Stimulated activated CD4-positive, alpha-beta T cell treated with anti-CD3 and anti-CD28 coated beads, Interleukin-2, amount 100 ng/mL, for 4 hours (primary cell): Measurements from ENCODE around the gene OCRL.

ENCODE experiments used
- DNase-seq: peaks from one replicate; pipeline ENCODE4 v3.0.0-alpha.2; 2020; ENCODE audit warnings: low read depth

OCRL gene

DNA sequence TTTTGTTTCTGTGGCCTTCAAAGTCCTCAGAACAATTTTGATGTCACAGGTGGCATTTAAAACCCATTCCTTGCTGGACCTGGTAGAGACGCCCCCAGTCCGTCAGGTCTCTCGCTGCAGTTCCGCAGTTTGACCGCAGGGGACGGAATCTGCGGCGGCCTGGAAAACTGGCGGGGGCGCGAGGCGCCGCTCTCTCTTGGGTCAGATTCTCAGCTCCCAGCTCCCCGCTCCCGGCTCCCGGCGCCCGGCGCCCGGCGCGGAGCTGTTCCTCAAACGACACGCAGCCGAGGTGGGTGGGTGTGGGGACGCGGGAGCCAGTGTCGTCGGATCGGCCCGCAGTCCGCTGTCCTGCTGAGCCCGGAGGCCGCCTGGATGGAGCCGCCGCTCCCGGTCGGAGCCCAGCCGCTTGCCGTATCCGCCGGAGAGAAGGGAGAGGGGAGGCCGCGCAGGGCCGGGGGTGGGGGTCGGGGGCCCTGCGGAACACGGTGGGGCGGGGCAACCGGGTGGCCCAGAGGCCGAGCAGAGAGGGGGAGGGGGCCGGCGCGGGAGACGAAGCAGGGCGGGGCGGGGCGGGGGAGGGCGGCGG, at the start of gene OCRL:
Gene OCRL, plus strand, starts transcription at position 192 of the 586 bp plus-strand sequence. Its CDS starts 181 bp downstream, at position 373.
- DNase-seq: peak; percentile 32

DNA sequence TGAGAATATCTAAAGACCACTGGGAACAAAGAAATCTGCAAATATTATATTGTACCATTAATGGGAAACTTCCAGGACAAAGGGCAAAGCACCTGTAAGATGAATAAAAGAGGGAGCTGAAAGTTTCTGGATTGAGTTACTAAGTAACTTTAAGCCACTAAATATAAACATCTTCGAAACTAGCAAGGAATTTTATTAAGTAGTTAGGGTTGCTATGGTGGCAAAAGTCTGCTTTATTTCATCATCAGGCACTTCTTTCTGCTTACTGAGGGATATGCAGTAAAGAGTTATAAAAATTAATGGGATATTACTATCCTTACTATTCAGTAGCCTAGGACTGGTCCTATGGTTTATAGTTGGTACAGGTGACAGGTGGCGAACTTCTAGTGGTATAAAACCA, 49.7 kb upstream of the OCRL start:
- DNase-seq: no peak

- no peak for DNase-seq
These were observed 46.4 kb upstream of the OCRL start for GRCh38 chrX:129493643-129494042.

GRCh38 chrX:129494887-129495286, 45.2 kb upstream of the OCRL start:
- DNase-seq: no peak

- DNase-seq: no peak
These were observed 44.2 kb upstream of the OCRL start for GRCh38 chrX:129495900-129496299.

- DNase-seq: no peak
These were observed 43.4 kb upstream of the OCRL start for GRCh38 chrX:129496625-129497024.

DNA sequence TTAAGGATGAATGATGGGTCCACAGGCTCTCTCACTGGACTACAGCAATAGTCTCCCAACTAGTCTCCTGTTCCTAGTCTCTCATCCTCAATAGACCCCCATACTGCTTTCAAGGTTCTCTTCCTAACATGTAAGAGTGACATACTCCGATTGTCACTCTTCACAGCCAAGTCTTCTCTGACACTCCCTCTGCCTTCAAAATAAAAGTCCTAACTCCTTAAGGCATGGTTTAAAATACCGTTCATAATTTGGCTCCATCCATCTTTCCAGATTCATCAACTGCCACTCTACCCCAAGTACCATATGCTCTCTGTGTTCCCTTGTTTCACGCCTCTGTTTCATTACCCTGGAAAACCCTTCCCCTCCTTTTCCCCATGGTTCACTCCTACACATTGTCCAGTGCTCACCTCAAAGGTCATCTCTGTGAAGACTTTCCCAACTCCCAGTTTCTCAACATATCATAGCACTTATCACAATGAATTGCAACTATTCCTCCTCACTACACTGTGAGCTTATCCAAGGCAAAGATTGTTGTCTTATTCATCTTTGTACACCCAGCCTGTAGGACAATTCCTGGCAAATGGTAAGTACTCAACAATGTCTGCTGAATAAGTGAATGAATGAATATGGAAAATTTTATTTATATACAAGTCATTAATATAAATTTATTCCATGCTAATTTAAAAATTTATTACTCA, 42.8 kb upstream of the OCRL start:
- no peak for DNase-seq

DNA sequence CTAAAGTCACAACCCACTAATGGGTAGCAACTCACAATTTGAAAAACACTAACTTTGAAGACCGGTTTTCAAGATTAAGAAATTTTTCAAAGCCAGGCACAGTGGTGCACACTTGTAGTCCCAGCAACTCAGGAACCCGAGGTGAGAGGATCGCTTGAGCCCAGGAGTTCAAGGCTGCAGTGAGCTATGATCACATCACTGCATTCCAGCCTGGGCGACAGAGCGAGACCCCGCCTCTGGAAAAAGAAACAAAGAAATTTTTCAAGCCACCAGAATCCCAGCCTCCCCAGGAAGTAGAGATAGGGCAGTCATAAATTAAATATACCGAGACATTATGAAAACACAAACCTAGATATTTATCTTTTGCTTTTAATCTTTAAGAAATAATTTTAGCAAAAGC, 29.7 kb upstream of the OCRL start:
- no peak for DNase-seq

DNA sequence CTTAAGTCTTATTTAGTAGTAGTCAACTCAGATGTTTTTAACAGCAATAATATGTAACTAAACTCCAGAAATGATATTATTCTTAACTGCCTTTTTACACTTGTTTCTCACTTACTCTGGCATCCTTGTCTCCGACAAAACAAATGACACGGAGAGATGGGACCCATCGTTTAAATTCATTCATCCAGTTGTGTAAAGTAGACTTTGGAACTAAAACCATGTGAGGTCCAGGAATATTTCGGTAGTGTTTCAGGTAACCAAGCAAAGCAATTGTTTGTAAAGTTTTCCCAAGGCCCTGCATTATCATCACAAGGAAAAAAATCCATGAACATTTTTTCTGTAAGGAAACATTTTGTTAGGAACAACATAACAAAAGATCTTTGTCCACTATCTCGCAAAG, 28.4 kb upstream of the OCRL start:
- DNase-seq: no peak

DNA sequence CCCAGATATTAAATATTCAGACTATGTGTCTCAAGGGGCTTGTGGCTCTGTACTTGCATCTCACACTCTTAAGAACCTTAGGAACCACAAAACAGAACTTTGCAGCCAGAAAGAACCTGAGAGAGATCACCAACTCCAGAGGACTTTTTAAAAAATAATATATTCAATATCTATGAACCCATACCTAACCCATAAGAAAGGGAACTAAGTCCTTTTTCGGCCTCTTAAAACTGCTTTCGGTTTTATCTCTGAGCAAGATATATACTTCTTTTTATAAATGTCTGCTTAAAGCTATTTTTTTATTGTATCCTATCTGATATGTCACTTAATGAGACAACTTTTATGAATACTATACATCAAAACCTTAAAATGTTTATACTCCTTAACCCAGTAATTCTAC, 27.6 kb upstream of the OCRL start:
- DNase-seq: no peak

DNA sequence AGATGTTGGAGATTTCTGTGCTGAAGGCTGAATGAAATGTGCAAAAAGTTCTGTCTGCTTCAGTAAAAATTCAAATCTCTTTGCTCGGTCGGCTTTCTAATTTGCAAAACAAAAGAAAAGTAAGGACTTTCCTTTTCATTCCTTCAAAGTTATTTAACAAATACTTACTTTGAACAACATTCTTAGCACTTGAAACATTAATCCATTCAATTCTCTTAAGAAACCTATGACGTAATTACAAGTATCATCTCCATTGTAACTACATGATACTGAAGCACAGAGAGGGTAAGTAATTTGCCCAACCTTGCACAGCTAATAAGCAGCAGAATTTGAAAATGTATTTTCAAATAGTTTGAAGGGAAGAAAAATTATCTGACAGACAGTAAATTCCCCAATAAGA, 23.7 kb upstream of the OCRL start:
- DNase-seq: no peak

- no peak for DNase-seq
These were observed 19.9 kb upstream of the OCRL start for GRCh38 chrX:129520151-129520550.

DNA sequence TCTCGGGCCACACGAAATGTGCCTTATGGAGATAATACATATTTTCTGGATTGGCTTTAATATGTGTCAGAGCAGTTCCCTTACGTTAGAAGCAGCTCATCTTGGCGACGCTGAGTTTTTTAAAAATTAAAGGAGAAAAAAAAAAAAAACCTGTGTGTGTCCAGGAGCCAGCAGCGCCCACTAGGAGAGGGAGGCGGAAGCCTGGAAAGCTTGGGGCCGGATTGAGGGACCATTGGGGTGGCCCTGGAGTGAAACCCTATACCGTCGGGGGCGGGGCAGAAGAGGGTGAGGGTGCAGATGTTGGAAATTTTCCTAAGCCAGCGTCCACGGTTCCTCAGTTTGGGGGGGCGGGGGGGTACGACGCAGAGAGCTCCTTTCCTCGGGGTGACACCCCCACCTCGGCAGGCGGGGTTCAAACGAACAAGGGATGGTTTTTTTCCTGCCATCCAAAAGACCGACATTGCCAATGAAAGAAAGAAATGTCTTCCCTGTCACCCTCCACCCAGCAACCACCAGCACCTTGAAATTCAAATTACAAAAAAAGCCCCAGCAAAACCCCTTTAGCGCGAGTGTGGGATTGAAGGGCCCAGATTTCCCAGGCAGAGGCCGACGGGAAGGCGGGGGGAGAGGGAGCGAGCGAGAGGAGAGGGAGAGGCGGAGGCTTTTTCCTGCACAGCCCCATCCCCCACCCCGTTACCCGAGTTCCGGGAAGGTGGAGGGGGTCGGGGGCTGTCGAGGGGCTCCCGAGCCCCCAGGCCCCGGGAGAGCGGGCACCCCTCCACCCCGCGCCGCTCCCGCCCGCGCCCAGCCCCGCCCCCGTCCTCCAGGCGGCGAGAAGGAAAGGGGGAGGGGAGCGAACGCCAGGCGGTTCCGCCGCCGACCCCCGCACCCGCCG, 17.6 kb upstream of the OCRL start:
- DNase-seq: no peak

GRCh38 chrX:129523079-129523911, 16.8 kb upstream of the OCRL start, which contains the start of gene SMARCA1:
Gene SMARCA1, minus strand, starts transcription at chrX:129523490. Its CDS starts 120 bp downstream, at chrX:129523370.
- no peak for DNase-seq

DNA sequence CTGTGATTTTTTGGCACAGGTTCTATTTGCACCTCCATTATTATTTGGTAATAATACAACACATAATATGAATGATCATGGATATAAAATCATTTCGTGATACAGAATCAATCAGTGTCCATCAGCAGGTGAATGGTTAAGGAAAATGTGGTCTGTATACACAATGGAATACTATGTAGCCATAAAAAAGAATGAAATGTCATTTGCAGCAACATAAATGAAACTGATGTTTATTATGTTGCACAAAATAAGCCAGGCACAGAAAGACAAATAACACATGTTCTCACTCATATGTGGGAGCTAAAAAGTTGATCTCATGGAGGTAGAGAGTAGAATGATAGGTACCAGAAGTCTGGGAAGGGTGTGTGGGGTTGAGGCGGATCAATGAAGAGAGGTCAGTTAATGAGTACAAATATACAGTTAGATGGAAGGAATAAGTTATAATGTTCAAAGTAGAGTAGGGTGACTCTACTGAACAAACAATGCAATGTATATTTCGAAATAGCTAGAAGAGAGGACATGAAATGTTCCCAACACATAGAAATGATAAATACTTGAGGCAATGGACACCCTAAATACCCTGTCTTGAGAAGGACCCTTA, 15.7 kb upstream of the OCRL start:
- DNase-seq: no peak

DNA sequence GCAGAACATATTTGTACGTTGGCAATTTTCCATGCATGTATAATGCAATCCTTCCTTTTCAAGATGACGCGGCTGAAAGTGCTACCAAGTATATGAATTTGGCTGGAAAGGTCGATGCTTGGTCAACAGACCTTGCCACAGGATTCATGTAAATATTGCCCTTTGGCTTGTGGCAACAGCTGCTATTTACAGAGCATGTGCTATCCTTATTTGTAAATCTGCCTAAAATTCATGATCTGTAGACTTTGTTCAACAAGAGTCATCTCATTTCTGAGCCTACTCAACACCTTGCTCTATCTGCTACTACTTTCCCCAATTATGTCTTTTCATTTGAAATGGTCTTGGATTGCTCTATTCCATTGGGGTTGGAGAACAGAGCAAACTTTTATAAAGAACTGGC, 14.9 kb upstream of the OCRL start:
- no peak for DNase-seq

GRCh38 chrX:129525896-129526295, 14.2 kb upstream of the OCRL start:
- DNase-seq: no peak

- no peak for DNase-seq
These were observed 10.3 kb upstream of the OCRL start for GRCh38 chrX:129529685-129530281.

DNA sequence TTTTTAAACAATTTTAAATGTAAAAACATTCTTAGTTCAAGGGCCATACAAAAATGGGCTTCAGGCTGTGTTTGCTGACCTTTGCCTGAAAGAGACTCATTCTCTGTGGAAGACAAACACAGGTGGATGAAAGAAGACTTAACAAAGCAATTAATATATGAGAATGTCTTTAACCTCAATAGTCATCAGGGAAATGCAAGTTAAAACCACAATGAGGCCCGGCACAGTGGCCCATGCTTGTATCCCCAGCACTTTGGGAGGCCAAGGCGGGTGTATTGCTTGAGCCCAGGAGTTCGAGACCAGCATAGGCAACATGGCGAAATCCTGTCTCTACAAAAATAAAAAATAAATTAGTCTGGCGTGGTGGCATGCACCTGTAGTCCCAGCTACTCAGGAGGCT, 9.6 kb upstream of the OCRL start:
- DNase-seq: no peak

DNA sequence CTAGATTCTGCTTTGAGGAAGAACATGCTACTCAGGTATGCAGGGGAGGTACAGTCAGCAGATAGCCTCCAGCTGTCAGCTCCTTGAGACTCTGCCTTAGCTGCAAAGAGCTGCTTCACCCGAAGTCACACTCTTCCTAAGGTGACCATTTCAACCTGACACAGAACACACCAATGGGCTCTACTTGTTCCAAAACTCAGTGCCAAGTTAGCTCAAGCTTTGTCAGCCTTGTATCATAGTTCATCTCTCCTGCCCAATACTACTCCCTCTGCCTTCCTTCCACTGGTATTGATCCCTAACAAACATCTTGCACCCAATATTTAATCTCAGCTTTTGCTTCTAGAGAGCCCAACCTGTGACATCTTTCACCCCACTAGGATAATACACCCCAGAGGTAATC, 8.9 kb upstream of the OCRL start:
- no peak for DNase-seq
